SK-N-SH (cell line): ENCODE results near the gene RCBTB2. TPM values are rescaled to one million over a fixed set of nuclear protein-coding genes. Genes with fewer than 3 reads are reported as not detected.
A peak's percentile ranks its signal among the peaks of the same experiment; 100 is the strongest.

Source experiments
- CTCF ChIA-PET: fragments of 300-600, 350-600 bp; formaldehyde crosslinking; extraction: SDS; loops from one replicate; lab custom pipeline; 2021; lab: Yijun Ruan, JAX
- POLR2A ChIA-PET: fragments of 350-600 bp; sonication (Branson Sonifier 250); formaldehyde crosslinking; extraction: SDS; loops from one replicate; lab custom pipeline; 2020; ENCODE audit warnings: antibody characterized with exemption, inconsistent platforms; lab: Yijun Ruan, JAX
- DNase-seq: peaks from one replicate; pipeline ENCODE4 v3.0.0; 2012
- H2AFZ ChIP-seq: fragments of 200-600 bp; sonication (generic); 2 replicates; pipeline ENCODE4 v1.8.1; 2016; ENCODE audit warnings: antibody characterized with exemption, mild to moderate bottlenecking, low read depth
- H3F3A ChIP-seq: fragments of 200-600 bp; sonication (generic); replicated peaks from 2 replicates; pipeline ENCODE3; 2016; ENCODE audit warnings: antibody characterized with exemption, mild to moderate bottlenecking; ENCODE audit not compliant: insufficient read depth
- H3K27ac ChIP-seq, 2 experiments: fragments of 200-500 bp in 1 of 2; fragments of 200-600 bp in 1 of 2; sonication (Bioruptor generic) in 1 of 2; sonication (generic), shearing (Covaris generic) in 1 of 2; 2 replicates each; pipeline versions ENCODE4 v1.5.1 to v1.6.1; 2014 to 2016; ENCODE audit warnings: low read depth in 2 of 2, inconsistent platforms in 1 of 2, low read length in 1 of 2, mild to moderate bottlenecking in 1 of 2, mixed read lengths in 1 of 2
- H3K27me3 ChIP-seq: fragments of 200-600 bp; sonication (generic), shearing (Covaris generic); 2 replicates; pipeline ENCODE4 v1.6.1; 2016; ENCODE audit warnings: mixed run types; ENCODE audit not compliant: insufficient read depth
- H3K36me3 ChIP-seq, 2 experiments: fragments of 200-500 bp in 1 of 2; fragments of 200-600 bp in 1 of 2; sonication (Bioruptor generic) in 1 of 2; sonication (generic) in 1 of 2; replicated peaks in 1 of 2; 2 replicates each; pipeline versions ENCODE3 to v1.5.1; 2014 to 2016; ENCODE audit warnings: low read length in 1 of 2, mild to moderate bottlenecking in 1 of 2; ENCODE audit not compliant: insufficient read depth in 2 of 2, control insufficient read depth in 1 of 2
- H3K4me1 ChIP-seq, 2 experiments: fragments of 200-500 bp in 1 of 2; fragments of 200-600 bp in 1 of 2; sonication (Bioruptor generic) in 1 of 2; sonication (generic), shearing (Covaris generic) in 1 of 2; 2 replicates each; pipeline versions ENCODE4 v1.5.1 to v1.6.1; 2014 to 2016; ENCODE audit warnings: low read depth in 1 of 2, low read length in 1 of 2, mixed run types in 1 of 2; ENCODE audit not compliant: insufficient read depth in 2 of 2, control insufficient read depth in 1 of 2
- H3K4me2 ChIP-seq: fragments of 200-600 bp; sonication (generic), shearing (Covaris generic); 2 replicates; pipeline ENCODE4 v1.6.1; 2017; ENCODE audit warnings: mixed run types
- H3K4me3 ChIP-seq, 2 experiments: fragments of 200-500 bp in 1 of 2; fragments of 200-600 bp in 1 of 2; sonication (Bioruptor generic) in 1 of 2; sonication (generic), shearing (Covaris generic) in 1 of 2; 2 replicates each; pipeline versions ENCODE4 v1.5.1 to v1.8.1; 2014 to 2016; ENCODE audit warnings: low read depth in 2 of 2, inconsistent platforms in 1 of 2, low read length in 1 of 2, mild to moderate bottlenecking in 1 of 2, mixed read lengths in 1 of 2, moderate library complexity in 1 of 2
- H3K79me2 ChIP-seq: fragments of 200-600 bp; sonication (generic); 2 replicates; pipeline ENCODE4 v1.8.1; 2017; ENCODE audit warnings: mild to moderate bottlenecking; ENCODE audit not compliant: insufficient read depth
- H3K9ac ChIP-seq: fragments of 200-600 bp; sonication (generic); 2 replicates; pipeline ENCODE4 v1.6.1; 2017; ENCODE audit warnings: mixed run types
- H3K9me2 ChIP-seq: fragments of 200-600 bp; sonication (generic); 2 replicates; pipeline ENCODE4 v1.6.1; 2017; ENCODE audit warnings: mixed run types
- H3K9me3 ChIP-seq: fragments of 200-600 bp; sonication (generic); 2 replicates; pipeline ENCODE4 v1.6.1; 2017; ENCODE audit warnings: mixed run types, mild to moderate bottlenecking, moderate library complexity
- H4K20me1 ChIP-seq: fragments of 200-600 bp; sonication (generic); 2 replicates; pipeline ENCODE4 v1.6.1; 2017; ENCODE audit warnings: mild to moderate bottlenecking, mixed run types; ENCODE audit not compliant: insufficient read depth
- CTCF ChIP-seq: fragments of 200-600 bp; sonication (generic); IDR thresholded peaks from 2 replicates; pipeline ENCODE4 v1.6.1; 2017; ENCODE audit warnings: antibody characterized with exemption, mild to moderate bottlenecking, moderate library complexity
- FOXM1 ChIP-seq: IDR thresholded peaks from 2 replicates; pipeline ENCODE4 v1.4.0; 2012; ENCODE audit warnings: low read depth, mild to moderate bottlenecking
- GABPA ChIP-seq: IDR thresholded peaks from 2 replicates; pipeline ENCODE4 v1.4.0; 2012; ENCODE audit warnings: low read depth, mild to moderate bottlenecking
- IRF3 ChIP-seq: fragments of 150-350 bp; IDR thresholded peaks from 2 replicates; pipeline ENCODE4 v1.6.1; 2016; ENCODE audit warnings: mild to moderate bottlenecking, low read depth, low read length
- POLR2AphosphoS5 ChIP-seq: IDR thresholded peaks from 2 replicates; pipeline ENCODE4 v1.6.1; 2012; ENCODE audit warnings: low read depth, low read length
- REST ChIP-seq: IDR thresholded peaks from 2 replicates; pipeline ENCODE4 v1.6.1; 2012; ENCODE audit warnings: mild to moderate bottlenecking, low read depth, low read length, moderate library complexity
- TCF12 ChIP-seq: IDR thresholded peaks from 2 replicates; pipeline ENCODE4 v1.4.0; 2012
- WGBS: methylation state at CpG from one replicate; pipeline ENCODE4 v1.1.6; 2017; ENCODE audit warnings: low lambda C conversion rate; 5-methylcytosine and 5-hydroxymethylcytosine counted together
- polyA plus RNA-seq, 3 experiments: library from polyadenylated mRNA; depleted of rRNA; stranded (reverse); fragments of >200 nt; gene quantifications; 2 replicates each; pipeline ENCODE4 v1.2.3, GENCODE V29; 2012

Gene RCBTB2
- polyA plus RNA-seq, 1 of the 3 experiments (the other 2 are of a cell fraction), result 2.8 TPM

- no peak for TF ChIP-seq FOXM1
- TF ChIP-seq REST, result no peak
- no peak for TF ChIP-seq CTCF
- TF ChIP-seq GABPA, result no peak
- 94% methylated on average over 3 of the region's 3 CpGs for WGBS
These were observed 49.3 kb downstream of the RCBTB2 start for GRCh38 chr13:48483575-48483974.

GRCh38 chr13:48478391-48478790, 54.5 kb downstream of the RCBTB2 start:
- CTCF ChIA-PET, result no interaction called here
- DNase-seq, result no peak
- POLR2A ChIA-PET, result no interaction called here
- H3K27me3 ChIP-seq, result no peaks in the 10 kb centered on the region
- no peaks in the 10 kb centered on the region; a peak in 1 of 4 replicates for H3K4me1 ChIP-seq
- H2AFZ ChIP-seq, result no peak overlapping the region
- no peak overlapping the region for H3K4me2 ChIP-seq
- no peak for TF ChIP-seq FOXM1
- TF ChIP-seq IRF3, result no peak
- TF ChIP-seq POLR2AphosphoS5, result no peak
- TF ChIP-seq TCF12, result peak; percentile 20; the same call in 1 of the 2 replicates
- peak overlapping the region; percentile 30 to 60; a peak in 2 of 4 replicates for H3K27ac ChIP-seq
- no peaks in the 10 kb centered on the region for H3K79me2 ChIP-seq
- 31% methylated on average over 1 of the region's 1 CpG for WGBS
- no peaks in the 10 kb centered on the region for H4K20me1 ChIP-seq
- H3K36me3 ChIP-seq, result peaks cover 36 to 38% of the 10 kb centered on the region in 2 experiments
- H3K4me3 ChIP-seq, result no peak overlapping the region
- H3K9me2 ChIP-seq, result no peaks in the 10 kb centered on the region
- H3F3A ChIP-seq, result peaks cover 13% of the 10 kb centered on the region
- no peak overlapping the region for H3K9ac ChIP-seq
- no peaks in the 10 kb centered on the region for H3K9me3 ChIP-seq

More at GRCh38 chr13:48483575-48483974, 49.3 kb downstream of the RCBTB2 start:
- Histone ChIP-seq H4K20me1 (no peaks in the 10 kb centered on the region), H3K27me3 (no peaks in the 10 kb centered on the region), H3K4me1 (no peaks in the 10 kb centered on the region), H3K36me3 (peaks cover 19 to 29% of the 10 kb centered on the region in 2 experiments), H3K9ac (no peak overlapping the region), H2AFZ (no peak overlapping the region), H3K27ac (no peak overlapping the region), H3K79me2 (no peaks in the 10 kb centered on the region), H3K4me2 (no peak overlapping the region), H3F3A (peaks cover 7% of the 10 kb centered on the region), H3K4me3 (no peak overlapping the region), H3K9me2 (no peaks in the 10 kb centered on the region), H3K9me3 (no peaks in the 10 kb centered on the region; the same call in 1 of the 2 replicates)
- CTCF ChIA-PET, result no interaction called here
- POLR2A ChIA-PET, result no interaction called here
- no peak for DNase-seq
